NOMO-1 treated with dmso at 0.1 percent for 144 hours (cell line): Measurements from ENCODE around the gene LARP4.
"Not testable (repeated sequence)": the region's sequence is repeated elsewhere in the genome, so short reads cannot be mapped to it uniquely, and the experiment has no call there.

ENCODE experiments used
- DNase-seq: peaks from one replicate; lab custom pipeline; 2025; ENCODE audit not compliant: unreplicated experiment; lab: John Stamatoyannopoulos, UW

The LARP4 gene

GRCh38 chr12:50477241-50477832 is 76.7 kb downstream of the LARP4 start:
- no peak for DNase-seq

GRCh38 chr12:50482571-50482970 is 81.9 kb downstream of the LARP4 start:
- no peak for DNase-seq

GRCh38 chr12:50483488-50483887 is 82.8 kb downstream of the LARP4 start:
- no peak for DNase-seq

- no peak for DNase-seq
Observed at GRCh38 chr12:50488801-50489200, 88.1 kb downstream of the LARP4 start.

- DNase-seq = not testable (repeated sequence)
Observed at GRCh38 chr12:50498119-50498518, 97.4 kb downstream of the LARP4 start.

GRCh38 chr12:50504798-50505674 is 104.4 kb downstream of the LARP4 start, which contains the start of gene DIP2B:
Gene DIP2B (plus strand): TSS chr12:50504985. CDS start chr12:50505141, 156 bp downstream.
- DNase-seq = peak; percentile 85

GRCh38 chr12:50505675-50506530 is 105.2 kb downstream of the LARP4 start:
- DNase-seq = peak; percentile 17

- no peak for DNase-seq
Observed at GRCh38 chr12:50506753-50507473, 106.2 kb downstream of the LARP4 start.

GRCh38 chr12:50507474-50507838 is 106.8 kb downstream of the LARP4 start:
- no peak for DNase-seq

GRCh38 chr12:50507930-50508329 is 107.2 kb downstream of the LARP4 start:
- peak; percentile 10 for DNase-seq

GRCh38 chr12:50508414-50508813 is 107.7 kb downstream of the LARP4 start:
- no peak for DNase-seq

- DNase-seq = peak; percentile 27
Observed at GRCh38 chr12:50508970-50509663, 108.4 kb downstream of the LARP4 start.

- no peak for DNase-seq
Observed at GRCh38 chr12:50514526-50515276, 114.0 kb downstream of the LARP4 start.

- no peak for DNase-seq
Observed at GRCh38 chr12:50515587-50515986, 114.9 kb downstream of the LARP4 start.

- DNase-seq = peak; percentile 86
Observed at GRCh38 chr12:50517421-50518048, 116.8 kb downstream of the LARP4 start.

GRCh38 chr12:50518090-50518489 is 117.4 kb downstream of the LARP4 start:
- DNase-seq = no peak

GRCh38 chr12:50519353-50519752 is 118.7 kb downstream of the LARP4 start:
- DNase-seq = no peak

GRCh38 chr12:50520416-50521207 is 119.9 kb downstream of the LARP4 start:
- no peak for DNase-seq
